ENCODE data around the gene ABCC4. TPM values are rescaled to one million over a fixed set of nuclear protein-coding genes. Genes with fewer than 3 reads are reported as not detected.

The ABCC4 gene
- total and polyA plus RNA-seq, 9 of the 15 experiments (the other 6 are each of a cell fraction or from before 2014, with no cell fraction given) = 9.4 to 46.1 (median 25.4) TPM

GRCh38 chr13:95335667-95336066 lies 34.4 kb upstream of the ABCC4 start:
- BruUV-seq (replicated peaks) = no TSS peak
- POLR2A ChIA-PET = interaction anchor here (1.0 kb wide), 1 partner anchor 14 kb away, joined by 3 read pairs; no protein-coding TSS in a partner anchor
- H3K4me1 ChIP-seq (replicated peaks in 1 of 2; ENCODE audit: control insufficient read depth in 2 of 2, insufficient read depth in 2 of 2, low read length in 2 of 2) = no peaks in the 10 kb centered on the region
- H3K36me3 ChIP-seq (ENCODE audit: control insufficient read depth, insufficient read depth, low read length) = no peaks in the 10 kb centered on the region
- DNase-seq (ENCODE audit: extremely low read depth in 1 of 4, low spot score in 3 of 4) (no peak), FAIRE-seq (no peak), ATAC-seq (no peak)
- CTCF ChIA-PET (ENCODE audit: low intra/inter-chr PET ratio) = no interaction called here
- WGBS (ENCODE audit: insufficient coverage, low coverage, missing lambda C conversion rate) = 63% methylated on average over 5 of the region's 6 CpGs
- H3K4me2 ChIP-seq (ENCODE audit: insufficient read depth, low read length) = no peak overlapping the region
- no peak overlapping the region for H3K4me3 ChIP-seq
- TF ChIP-seq ZNF134 (CRISPR knock-in tag; conservative IDR thresholded peaks at IDR 0.05) (no peak), ZNF79 (CRISPR knock-in tag; IDR thresholded peaks at IDR 0.05; ENCODE audit: low read depth) (no peak)
- no peaks in the 10 kb centered on the region for H3K27me3 ChIP-seq (ENCODE audit: control insufficient read depth in 2 of 2, insufficient read depth in 2 of 2, low read length in 2 of 2)
- in situ Hi-C loops (cut with MboI) (no loop called here), intact Hi-C loops (cut with micrococcal nuclease) (no loop called here)
- H4K20me1 ChIP-seq (replicated peaks; ENCODE audit: control insufficient read depth, insufficient read depth, low read length) = no peaks in the 10 kb centered on the region
- no peaks in the 10 kb centered on the region for H3K9me3 ChIP-seq (replicated peaks; ENCODE audit: control insufficient read depth, insufficient read depth, low read depth, low read length)
- H3K9ac ChIP-seq (ENCODE audit: insufficient read depth in 1 of 2, low read depth in 2 of 2, low read length in 2 of 2) = no peak overlapping the region
- H3K27ac ChIP-seq (ENCODE audit: extremely low read depth, low read depth, low read length) = no peak overlapping the region
- no peak overlapping the region for H2AFZ ChIP-seq (ENCODE audit: low read depth, low read length)
- no peaks in the 10 kb centered on the region for H3K79me2 ChIP-seq (ENCODE audit: control insufficient read depth, insufficient read depth, low read length)
- no peaks in the 10 kb centered on the region for H3K9me1 ChIP-seq (ENCODE audit: control insufficient read depth, insufficient read depth, low read length)

GRCh38 chr13:95328386-95328785 lies 27.1 kb upstream of the ABCC4 start:
- peaks cover 0 to 2% of the 10 kb centered on the region in 2 experiments; a peak in 2 of 5 replicates for H3K4me1 ChIP-seq (replicated peaks in 1 of 2; ENCODE audit: control insufficient read depth in 2 of 2, insufficient read depth in 2 of 2, low read length in 2 of 2)
- no peak for FAIRE-seq
- in situ Hi-C loops (cut with MboI) = no loop called here
- no peaks in the 10 kb centered on the region for H3K9me1 ChIP-seq (ENCODE audit: control insufficient read depth, insufficient read depth, low read length)
- no TSS peak for BruUV-seq (replicated peaks)
- CTCF ChIA-PET (ENCODE audit: low intra/inter-chr PET ratio) = no interaction called here
- no peak overlapping the region for H3K9ac ChIP-seq (ENCODE audit: insufficient read depth in 1 of 2, low read depth in 2 of 2, low read length in 2 of 2)
- POLR2A ChIA-PET = interaction anchor here (1.2 to 1.4 kb wide), 2 partner anchors 53 to 99 kb away, joined by 3 to 4 read pairs; no protein-coding TSS in a partner anchor
- no peaks in the 10 kb centered on the region for H3K9me3 ChIP-seq (replicated peaks; ENCODE audit: control insufficient read depth, insufficient read depth, low read depth, low read length)
- H3K4me3 ChIP-seq = no peak overlapping the region
- WGBS (ENCODE audit: insufficient coverage, low coverage, missing lambda C conversion rate) = 47% methylated on average over 3 of the region's 5 CpGs
- H3K36me3 ChIP-seq (ENCODE audit: control insufficient read depth, insufficient read depth, low read length) = no peaks in the 10 kb centered on the region
- intact Hi-C loops (cut with micrococcal nuclease) = no loop called here
- no peak overlapping the region for H2AFZ ChIP-seq (ENCODE audit: low read depth, low read length)
- H3K4me2 ChIP-seq (ENCODE audit: insufficient read depth, low read length) = no peak overlapping the region
- no peak overlapping the region for H3K27ac ChIP-seq (ENCODE audit: extremely low read depth, low read depth, low read length)
- H4K20me1 ChIP-seq (replicated peaks; ENCODE audit: control insufficient read depth, insufficient read depth, low read length) = no peaks in the 10 kb centered on the region
- H3K79me2 ChIP-seq (ENCODE audit: control insufficient read depth, insufficient read depth, low read length) = no peaks in the 10 kb centered on the region
- no peak for DNase-seq (ENCODE audit: extremely low read depth in 1 of 4, low spot score in 3 of 4)
- no peaks in the 10 kb centered on the region for H3K27me3 ChIP-seq (ENCODE audit: control insufficient read depth in 2 of 2, insufficient read depth in 2 of 2, low read length in 2 of 2)
- no peak for ATAC-seq
- TF ChIP-seq PYGO2 (tag; IDR thresholded peaks at IDR 0.05) (no peak), SIN3A (IDR thresholded peaks at IDR 0.05; ENCODE audit: borderline replicate concordance in 2 of 2, control insufficient read depth in 1 of 2, low read depth in 2 of 2, low read length in 2 of 2) (no peak), GTF3C2 (IDR thresholded peaks at IDR 0.05; ENCODE audit: borderline replicate concordance, extremely low read depth, insufficient read length) (no peak), STAT6 (CRISPR knock-in tag; IDR thresholded peaks at IDR 0.05) (no peak), EWSR1 (IDR thresholded peaks at IDR 0.05; ENCODE audit: borderline replicate concordance, low read depth, partially characterized antibody) (no peak), XRCC5 (IDR thresholded peaks at IDR 0.05; ENCODE audit: low read depth, low read length) (no peak)

All from K562 (cell line).